Activated naive CD8-positive, alpha-beta T cell (primary cell): Measurements from ENCODE around the gene RAET1E.

ENCODE experiments used
- H3K27ac Mint-ChIP-seq: one replicate; pipeline ENCODE4 v1.8.0; 2021; ENCODE audit warnings: mixed read lengths
- H3K27me3 Mint-ChIP-seq: one replicate; pipeline ENCODE4 v1.8.0; 2021; ENCODE audit warnings: mixed read lengths
- H3K36me3 Mint-ChIP-seq: one replicate; pipeline ENCODE4 v1.8.0; 2021; ENCODE audit warnings: mixed read lengths
- H3K4me1 Mint-ChIP-seq: one replicate; pipeline ENCODE4 v1.8.0; 2021; ENCODE audit warnings: low read depth, mixed read lengths
- H3K4me3 Mint-ChIP-seq: one replicate; pipeline ENCODE4 v1.8.0; 2021; ENCODE audit warnings: mild to moderate bottlenecking, mixed read lengths
- H3K9me3 Mint-ChIP-seq: one replicate; pipeline ENCODE4 v1.8.0; 2021; ENCODE audit warnings: low read depth, mixed read lengths

The RAET1E gene

DNA sequence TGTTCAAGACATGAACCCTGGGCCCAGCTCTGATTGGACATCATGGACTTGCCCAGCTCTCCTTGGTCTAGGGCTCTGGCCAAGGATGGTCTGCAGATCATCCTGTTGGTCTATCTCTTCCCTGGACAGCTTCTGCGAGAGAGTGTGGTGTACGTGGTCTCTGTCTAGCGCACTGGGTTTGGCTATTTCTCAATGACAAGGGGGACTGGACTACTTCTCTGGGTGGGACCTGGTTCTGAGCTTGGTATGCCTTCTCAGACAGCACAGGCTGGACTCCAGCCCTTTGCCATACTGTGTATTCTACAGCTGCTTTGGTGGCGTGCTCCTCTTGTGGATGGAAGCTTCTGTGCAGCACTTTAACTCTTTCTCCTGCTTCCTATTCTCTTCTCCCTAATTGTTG, 8.5 kb upstream of the RAET1E start:
- H3K27me3 Mint-ChIP-seq = peaks cover 3% of the 10 kb centered on the region
- H3K9me3 Mint-ChIP-seq = no peaks in the 10 kb centered on the region
- H3K4me3 Mint-ChIP-seq = no peak overlapping the region
- H3K4me1 Mint-ChIP-seq = no peaks in the 10 kb centered on the region
- no peak overlapping the region for H3K27ac Mint-ChIP-seq
- H3K36me3 Mint-ChIP-seq = no peaks in the 10 kb centered on the region

- Mint-ChIP-seq H3K9me3 (no peaks in the 10 kb centered on the region), H3K27ac (no peak overlapping the region), H3K4me1 (no peaks in the 10 kb centered on the region), H3K4me3 (no peak overlapping the region), H3K36me3 (no peaks in the 10 kb centered on the region), H3K27me3 (no peaks in the 10 kb centered on the region)
Measured at GRCh38 chr6:149905911-149906371, 8.0 kb upstream of the RAET1E start.

DNA sequence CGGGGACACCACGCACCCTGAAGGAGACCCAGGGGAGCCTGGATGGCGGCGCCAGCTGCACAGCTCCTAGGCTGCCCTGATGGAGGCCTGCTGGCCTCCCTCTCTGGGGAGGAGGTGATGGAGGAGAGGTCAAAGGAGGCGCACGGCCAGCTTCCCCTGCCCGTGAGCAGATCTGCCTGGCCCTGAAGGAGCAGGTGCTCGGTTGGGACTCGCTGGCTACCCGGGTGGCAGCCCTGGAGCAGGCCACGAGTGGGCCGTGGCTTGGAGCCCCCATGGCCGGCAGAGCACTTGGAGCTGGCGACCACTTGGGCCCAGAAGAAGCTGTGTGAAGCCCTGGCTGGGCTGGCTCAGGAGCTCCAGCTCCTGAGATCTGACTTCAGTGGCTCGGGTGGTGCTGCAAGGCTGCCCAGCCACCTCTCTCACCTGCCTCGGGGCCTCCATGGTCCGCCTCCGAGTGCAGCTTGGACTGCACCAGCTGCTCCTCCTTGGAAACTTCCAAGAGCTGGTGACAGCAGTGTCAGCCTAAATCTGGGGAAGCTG, 7.5 kb upstream of the RAET1E start:
- H3K4me1 Mint-ChIP-seq = no peaks in the 10 kb centered on the region
- no peak overlapping the region for H3K27ac Mint-ChIP-seq
- no peaks in the 10 kb centered on the region for H3K27me3 Mint-ChIP-seq

DNA sequence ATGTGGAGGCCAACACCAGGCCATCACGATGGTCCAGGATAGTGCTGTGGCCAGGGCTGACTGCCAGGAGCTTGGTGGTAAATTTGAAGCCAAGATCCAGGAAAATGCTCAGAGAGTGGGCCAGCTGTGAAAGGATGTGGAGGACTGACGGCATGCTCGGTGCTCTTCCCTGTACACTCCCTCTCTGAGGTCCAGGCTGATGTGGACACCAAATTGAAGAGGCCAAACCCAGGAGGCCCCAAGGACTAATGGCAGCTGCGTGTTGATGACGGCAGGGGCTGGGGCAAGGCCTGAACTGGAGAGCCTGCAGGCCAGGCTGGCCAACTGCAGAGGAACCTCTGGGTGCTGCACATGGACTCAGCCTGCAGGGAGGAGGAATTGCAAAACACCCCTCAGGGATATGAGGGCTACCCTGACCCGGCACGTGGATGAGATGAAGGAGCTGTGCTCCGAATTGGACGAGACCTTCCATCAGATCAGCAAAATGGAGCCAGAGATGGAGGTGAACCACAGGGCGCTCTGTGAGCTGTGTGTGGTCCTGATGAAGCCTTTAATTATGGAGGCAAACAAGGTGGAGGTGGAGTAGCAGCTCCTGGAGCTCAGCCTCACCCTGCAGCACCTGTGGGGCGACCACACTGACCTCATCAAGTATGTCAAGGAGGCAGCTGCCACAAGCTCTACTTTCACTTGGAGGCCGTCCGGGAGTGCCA, 6.9 kb upstream of the RAET1E start:
- H3K4me1 Mint-ChIP-seq = no peaks in the 10 kb centered on the region
- H3K36me3 Mint-ChIP-seq = no peaks in the 10 kb centered on the region
- no peaks in the 10 kb centered on the region for H3K9me3 Mint-ChIP-seq
- no peaks in the 10 kb centered on the region for H3K27me3 Mint-ChIP-seq
- no peak overlapping the region for H3K27ac Mint-ChIP-seq
- H3K4me3 Mint-ChIP-seq = no peak overlapping the region

More for the DNA sequence above, 7.5 kb upstream of the RAET1E start:
- no peaks in the 10 kb centered on the region for H3K36me3 Mint-ChIP-seq
- no peaks in the 10 kb centered on the region for H3K9me3 Mint-ChIP-seq
- H3K4me3 Mint-ChIP-seq = no peak overlapping the region

DNA sequence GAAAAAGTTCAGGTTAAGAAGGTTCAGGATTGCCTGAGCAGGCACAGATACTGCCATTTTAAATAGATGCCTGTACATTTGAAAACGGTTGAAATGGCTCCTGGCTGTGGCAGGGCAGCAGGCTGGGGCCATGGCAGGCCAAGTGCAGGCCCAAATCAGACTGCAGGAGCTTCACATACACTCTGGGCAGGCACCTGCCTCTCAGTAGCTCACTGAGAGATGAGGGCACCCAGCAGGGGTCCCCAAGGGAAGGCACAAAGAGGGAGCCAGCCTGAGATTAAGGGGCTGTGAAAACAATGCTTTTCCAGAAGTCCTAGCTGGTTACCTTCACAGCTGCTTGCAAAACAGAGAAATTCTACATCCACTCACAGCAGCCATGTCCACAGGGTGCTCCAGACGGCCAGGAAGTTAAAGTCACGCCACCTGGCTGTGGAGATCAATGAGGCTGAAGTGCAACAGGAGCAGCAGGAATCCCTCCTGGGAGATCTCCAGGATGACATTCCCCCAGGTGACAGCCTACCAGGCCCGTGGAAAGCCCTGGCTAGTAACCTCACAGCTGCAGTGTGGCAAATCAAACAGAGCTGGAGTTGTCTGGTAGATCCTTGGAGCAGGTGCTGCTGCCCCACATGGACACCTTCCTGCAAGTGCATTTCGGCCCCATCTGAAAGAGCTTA, 6.2 kb upstream of the RAET1E start:
- Mint-ChIP-seq H3K9me3 (no peaks in the 10 kb centered on the region), H3K27ac (no peak overlapping the region), H3K27me3 (no peaks in the 10 kb centered on the region), H3K4me3 (no peak overlapping the region), H3K4me1 (no peaks in the 10 kb centered on the region), H3K36me3 (no peaks in the 10 kb centered on the region)

- no peak overlapping the region for H3K27ac Mint-ChIP-seq
- no peak overlapping the region for H3K4me3 Mint-ChIP-seq
- no peaks in the 10 kb centered on the region for H3K36me3 Mint-ChIP-seq
- peaks cover 2% of the 10 kb centered on the region for H3K4me1 Mint-ChIP-seq
- no peaks in the 10 kb centered on the region for H3K9me3 Mint-ChIP-seq
- no peaks in the 10 kb centered on the region for H3K27me3 Mint-ChIP-seq
Measured at GRCh38 chr6:149901444-149902140, 3.7 kb upstream of the RAET1E start.

DNA sequence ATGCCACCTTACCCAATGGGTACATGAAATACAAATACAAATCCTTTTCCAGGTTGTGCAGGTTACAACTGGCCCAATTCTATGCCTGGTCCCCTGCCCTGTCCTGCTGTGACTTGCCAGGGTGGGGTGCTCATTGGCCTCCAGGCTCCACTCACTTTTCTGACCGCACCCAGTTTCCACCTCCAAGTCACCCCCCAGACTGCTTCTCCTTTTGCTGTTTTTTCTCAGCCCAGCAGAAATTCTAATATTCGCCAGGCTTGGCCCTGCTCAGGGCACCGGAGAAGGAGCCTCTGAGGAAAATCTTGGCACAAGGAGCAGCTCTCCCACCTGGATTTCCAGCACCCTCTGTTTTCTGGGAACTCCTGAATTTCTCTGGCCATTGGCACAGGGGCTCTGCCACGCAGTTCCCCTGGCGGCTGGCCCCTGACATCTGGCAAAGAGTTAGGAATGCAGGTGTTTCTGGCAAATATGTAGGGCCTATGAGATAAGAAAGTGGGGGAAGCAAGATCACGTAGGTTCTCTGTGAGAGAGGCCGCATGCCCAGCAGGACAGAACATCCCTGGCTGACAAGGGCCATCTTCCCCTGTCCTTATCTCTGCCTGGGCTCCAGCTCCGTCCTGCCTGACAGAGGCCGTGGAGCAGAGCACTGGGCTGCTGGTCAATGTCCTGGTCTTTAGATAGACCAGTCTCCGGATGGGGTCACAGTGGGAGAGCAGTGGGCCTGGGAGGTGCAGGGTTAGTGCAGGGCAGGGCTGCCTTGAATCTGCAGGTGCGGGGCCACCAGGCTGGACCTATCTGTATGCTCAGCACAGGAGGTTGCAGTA, 2.9 kb upstream of the RAET1E start:
- no peak overlapping the region for H3K27ac Mint-ChIP-seq
- H3K9me3 Mint-ChIP-seq = no peaks in the 10 kb centered on the region
- no peak overlapping the region for H3K4me3 Mint-ChIP-seq
- H3K36me3 Mint-ChIP-seq = no peaks in the 10 kb centered on the region
- H3K27me3 Mint-ChIP-seq = no peaks in the 10 kb centered on the region
- peaks cover 9% of the 10 kb centered on the region for H3K4me1 Mint-ChIP-seq

DNA sequence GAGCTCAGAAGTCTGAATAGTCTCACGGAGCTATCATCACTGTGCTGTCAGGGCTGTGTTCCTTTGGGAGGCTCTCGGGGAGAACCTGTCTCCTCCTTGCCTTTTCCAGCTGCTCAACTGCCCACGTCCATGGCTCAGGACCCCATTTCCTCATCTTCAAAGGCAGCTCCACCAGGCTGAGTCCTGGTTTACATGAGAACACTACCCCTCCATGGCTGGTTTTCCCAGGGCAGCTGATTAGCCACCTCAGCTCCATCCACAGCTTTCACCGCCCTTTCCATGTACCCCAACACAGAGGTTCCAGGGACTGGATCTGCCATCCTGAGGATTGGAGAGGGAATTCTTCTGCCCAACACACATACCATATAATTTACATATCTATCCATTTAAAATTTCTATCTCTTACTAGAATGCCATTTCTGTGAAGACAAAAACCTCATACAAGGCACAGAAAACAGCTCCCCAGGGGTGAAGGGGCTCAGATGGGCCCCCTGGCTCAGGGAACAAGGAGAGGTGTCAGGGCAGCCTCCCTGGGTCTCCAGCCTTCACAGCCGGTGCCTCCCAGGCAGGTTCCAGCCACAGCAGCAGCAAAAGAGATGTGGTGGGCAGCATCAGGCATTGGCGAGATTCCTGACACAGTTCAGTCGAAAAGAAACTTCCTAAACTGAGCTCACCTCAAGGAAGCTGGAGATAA, 2.2 kb upstream of the RAET1E start:
- Mint-ChIP-seq H3K27me3 (no peaks in the 10 kb centered on the region), H3K36me3 (no peaks in the 10 kb centered on the region), H3K9me3 (no peaks in the 10 kb centered on the region)

GRCh38 chr6:149899486-149899885, 1.6 kb upstream of the RAET1E start:
- Mint-ChIP-seq H3K27me3 (peaks cover 2% of the 10 kb centered on the region), H3K9me3 (no peaks in the 10 kb centered on the region), H3K4me1 (peaks cover 12% of the 10 kb centered on the region)

More for the DNA sequence above, 2.2 kb upstream of the RAET1E start:
- no peak overlapping the region for H3K27ac Mint-ChIP-seq
- H3K4me1 Mint-ChIP-seq = peaks cover 12% of the 10 kb centered on the region
- no peak overlapping the region for H3K4me3 Mint-ChIP-seq

GRCh38 chr6:149898966-149899365, 1.1 kb upstream of the RAET1E start:
- H3K4me1 Mint-ChIP-seq = peaks cover 12% of the 10 kb centered on the region
- H3K27me3 Mint-ChIP-seq = peaks cover 3% of the 10 kb centered on the region
- no peaks in the 10 kb centered on the region for H3K9me3 Mint-ChIP-seq
- no peak overlapping the region for H3K27ac Mint-ChIP-seq
- no peak overlapping the region for H3K4me3 Mint-ChIP-seq
- peaks cover 4% of the 10 kb centered on the region for H3K36me3 Mint-ChIP-seq

More at GRCh38 chr6:149899486-149899885, 1.6 kb upstream of the RAET1E start:
- Mint-ChIP-seq H3K27ac (no peak overlapping the region), H3K36me3 (peaks cover 2% of the 10 kb centered on the region), H3K4me3 (no peak overlapping the region)

GRCh38 chr6:149897015-149897697, 757 bp downstream of the RAET1E start:
- Mint-ChIP-seq H3K9me3 (no peaks in the 10 kb centered on the region), H3K4me1 (peaks cover 12% of the 10 kb centered on the region), H3K36me3 (peaks cover 4% of the 10 kb centered on the region), H3K4me3 (no peak overlapping the region), H3K27ac (no peak overlapping the region), H3K27me3 (peaks cover 3% of the 10 kb centered on the region)

GRCh38 chr6:149896491-149896890, 1.4 kb downstream of the RAET1E start:
- Mint-ChIP-seq H3K9me3 (no peaks in the 10 kb centered on the region), H3K4me1 (peaks cover 12% of the 10 kb centered on the region), H3K27me3 (peaks cover 3% of the 10 kb centered on the region), H3K36me3 (peaks cover 4% of the 10 kb centered on the region), H3K27ac (no peak overlapping the region), H3K4me3 (no peak overlapping the region)

DNA sequence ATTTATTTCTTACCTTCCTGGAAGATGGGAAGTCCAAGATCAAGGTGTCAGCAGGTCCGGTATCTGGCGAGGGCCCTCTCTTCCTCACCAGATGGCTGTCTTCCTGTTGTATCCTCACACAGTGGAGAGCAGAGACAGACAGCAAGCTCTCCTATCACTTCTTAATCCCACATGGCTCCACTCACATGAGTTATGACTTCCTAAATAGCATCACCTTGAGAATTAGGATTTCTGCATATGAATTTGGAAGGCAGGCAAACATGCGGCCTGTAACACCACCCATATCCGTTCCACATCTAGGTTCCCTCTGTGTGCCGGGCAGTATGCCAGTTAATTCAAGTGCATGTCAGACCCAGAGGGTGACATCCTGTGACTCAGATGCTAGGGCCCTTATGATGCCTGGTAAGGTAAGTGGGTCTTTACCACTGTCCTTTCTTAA, 2.1 kb downstream of the RAET1E start:
- Mint-ChIP-seq H3K9me3 (no peaks in the 10 kb centered on the region), H3K4me1 (peaks cover 12% of the 10 kb centered on the region), H3K27me3 (peaks cover 3% of the 10 kb centered on the region), H3K27ac (peak overlapping the region; percentile 51), H3K36me3 (peaks cover 4% of the 10 kb centered on the region), H3K4me3 (no peak overlapping the region)
